ENCODE results near the gene RENBP.

DNA sequence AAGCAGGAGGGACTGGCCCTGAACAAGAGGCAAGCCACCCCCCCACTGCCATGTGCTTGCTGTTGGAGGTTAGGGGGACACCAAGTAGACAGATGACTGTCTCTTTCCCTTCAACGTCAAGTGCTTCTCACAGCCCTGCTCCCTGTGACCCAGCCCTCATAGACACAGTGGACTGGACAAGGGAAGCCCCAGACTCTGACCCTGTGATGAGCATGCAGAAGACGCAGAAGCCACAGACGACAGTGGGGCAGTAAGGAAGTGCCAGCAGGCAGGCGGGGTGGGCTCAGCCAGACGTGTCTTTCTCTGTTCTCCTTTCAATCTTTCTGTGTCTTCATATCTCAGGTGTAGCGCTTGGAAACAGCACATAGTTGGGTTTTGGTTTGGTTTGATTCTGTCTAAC lies 56.1 kb downstream of the RENBP start:
- TF ChIP-seq POLR2A (IDR thresholded peaks at IDR 0.05) = no peak
- TF ChIP-seq, protein P1, sequence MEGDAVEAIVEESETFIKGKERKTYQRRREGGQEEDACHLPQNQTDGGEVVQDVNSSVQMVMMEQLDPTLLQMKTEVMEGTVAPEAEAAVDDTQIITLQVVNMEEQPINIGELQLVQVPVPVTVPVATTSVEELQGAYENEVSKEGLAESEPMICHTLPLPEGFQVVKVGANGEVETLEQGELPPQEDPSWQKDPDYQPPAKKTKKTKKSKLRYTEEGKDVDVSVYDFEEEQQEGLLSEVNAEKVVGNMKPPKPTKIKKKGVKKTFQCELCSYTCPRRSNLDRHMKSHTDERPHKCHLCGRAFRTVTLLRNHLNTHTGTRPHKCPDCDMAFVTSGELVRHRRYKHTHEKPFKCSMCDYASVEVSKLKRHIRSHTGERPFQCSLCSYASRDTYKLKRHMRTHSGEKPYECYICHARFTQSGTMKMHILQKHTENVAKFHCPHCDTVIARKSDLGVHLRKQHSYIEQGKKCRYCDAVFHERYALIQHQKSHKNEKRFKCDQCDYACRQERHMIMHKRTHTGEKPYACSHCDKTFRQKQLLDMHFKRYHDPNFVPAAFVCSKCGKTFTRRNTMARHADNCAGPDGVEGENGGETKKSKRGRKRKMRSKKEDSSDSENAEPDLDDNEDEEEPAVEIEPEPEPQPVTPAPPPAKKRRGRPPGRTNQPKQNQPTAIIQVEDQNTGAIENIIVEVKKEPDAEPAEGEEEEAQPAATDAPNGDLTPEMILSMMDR (IDR thresholded peaks at IDR 0.05) = no peak
